GM12801 (cell line): ENCODE measurements around the gene JAKMIP3.

ENCODE experiments used
- CTCF ChIP-seq: IDR thresholded peaks from one replicate; pipeline ENCODE4 v1.5.1; 2011; ENCODE audit warnings: control low read depth; ENCODE audit not compliant: insufficient read length; ENCODE audit errors: extremely low read depth

The JAKMIP3 gene

GRCh38 chr10:132044803-132045202, 20.9 kb upstream of the JAKMIP3 start:
- no peak for TF ChIP-seq CTCF

GRCh38 chr10:132045324-132045723, 20.4 kb upstream of the JAKMIP3 start:
- TF ChIP-seq CTCF = no peak

- TF ChIP-seq CTCF = no peak
Measured at GRCh38 chr10:132047575-132048293, 18.0 kb upstream of the JAKMIP3 start.

GRCh38 chr10:132048294-132048667, 17.5 kb upstream of the JAKMIP3 start:
- TF ChIP-seq CTCF = no peak

- no peak for TF ChIP-seq CTCF
Measured at GRCh38 chr10:132050191-132050590, 15.6 kb upstream of the JAKMIP3 start.

GRCh38 chr10:132052124-132052523, 13.6 kb upstream of the JAKMIP3 start:
- TF ChIP-seq CTCF = no peak

- no peak for TF ChIP-seq CTCF
Measured at GRCh38 chr10:132054564-132054963, 11.2 kb upstream of the JAKMIP3 start.
